ENCODE results near the gene RUNX1. TPM values are rescaled to one million over a fixed set of nuclear protein-coding genes. Genes with fewer than 3 reads are reported as not detected.
A peak's percentile ranks its signal among the peaks of the same experiment; 100 is the strongest.

RUNX1 gene
- total and polyA plus RNA-seq, 7 donors: 8.7 to 230 (median 30.1) TPM

DNA sequence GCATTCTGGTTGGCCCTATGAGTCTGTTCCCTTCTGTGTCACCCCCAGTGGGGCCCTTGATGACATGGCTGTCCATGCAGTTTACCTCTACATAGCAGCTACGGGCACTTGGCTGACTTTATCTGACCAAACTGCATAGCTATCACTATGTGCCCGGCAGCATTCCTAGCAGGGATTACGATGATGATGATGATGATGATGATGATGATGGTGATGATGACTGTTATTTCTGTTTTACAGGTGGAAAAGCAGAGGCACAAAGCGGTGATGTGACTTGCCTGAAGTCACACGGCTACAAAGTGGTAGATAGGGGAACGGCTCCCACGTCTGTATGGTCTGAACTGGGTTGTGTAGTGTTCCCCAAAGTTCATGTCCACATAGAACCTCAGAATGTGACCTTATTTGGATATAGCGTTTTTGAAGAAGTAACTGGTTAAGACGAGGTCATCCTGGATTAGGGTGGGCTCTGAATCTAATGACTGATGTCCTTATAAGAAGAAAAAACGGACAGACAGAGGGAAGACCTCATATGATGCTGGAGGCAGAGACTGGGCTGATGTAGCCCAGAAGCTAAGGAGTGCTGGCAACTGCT lies 57.6 kb downstream of the RUNX1 start:
- Histone ChIP-seq H3K27ac (no peak overlapping the region), H3K27me3 (ENCODE audit: insufficient read depth in 3 of 3, low read length in 2 of 3) (no peaks in the 10 kb centered on the region), H3K36me3 (ENCODE audit: insufficient read depth in 1 of 2, low read depth in 1 of 2) (peaks cover 0 to 11% of the 10 kb centered on the region in 2 donors), H3K4me1 (peaks cover 1% of the 10 kb centered on the region), H3K9me3 (no peaks in the 10 kb centered on the region), H3K4me3 (no peak overlapping the region)
- 81 to 83% (median 82%) methylated on average over 10 of the region's 10 CpGs for WGBS, 3 donors
- intact Hi-C loops (cut with DNase I): no loop called here
- DNase-seq (no peak), ATAC-seq (no peak)
- TF ChIP-seq, protein P1, sequence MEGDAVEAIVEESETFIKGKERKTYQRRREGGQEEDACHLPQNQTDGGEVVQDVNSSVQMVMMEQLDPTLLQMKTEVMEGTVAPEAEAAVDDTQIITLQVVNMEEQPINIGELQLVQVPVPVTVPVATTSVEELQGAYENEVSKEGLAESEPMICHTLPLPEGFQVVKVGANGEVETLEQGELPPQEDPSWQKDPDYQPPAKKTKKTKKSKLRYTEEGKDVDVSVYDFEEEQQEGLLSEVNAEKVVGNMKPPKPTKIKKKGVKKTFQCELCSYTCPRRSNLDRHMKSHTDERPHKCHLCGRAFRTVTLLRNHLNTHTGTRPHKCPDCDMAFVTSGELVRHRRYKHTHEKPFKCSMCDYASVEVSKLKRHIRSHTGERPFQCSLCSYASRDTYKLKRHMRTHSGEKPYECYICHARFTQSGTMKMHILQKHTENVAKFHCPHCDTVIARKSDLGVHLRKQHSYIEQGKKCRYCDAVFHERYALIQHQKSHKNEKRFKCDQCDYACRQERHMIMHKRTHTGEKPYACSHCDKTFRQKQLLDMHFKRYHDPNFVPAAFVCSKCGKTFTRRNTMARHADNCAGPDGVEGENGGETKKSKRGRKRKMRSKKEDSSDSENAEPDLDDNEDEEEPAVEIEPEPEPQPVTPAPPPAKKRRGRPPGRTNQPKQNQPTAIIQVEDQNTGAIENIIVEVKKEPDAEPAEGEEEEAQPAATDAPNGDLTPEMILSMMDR (IDR thresholded peaks at IDR 0.05): no peak

DNA sequence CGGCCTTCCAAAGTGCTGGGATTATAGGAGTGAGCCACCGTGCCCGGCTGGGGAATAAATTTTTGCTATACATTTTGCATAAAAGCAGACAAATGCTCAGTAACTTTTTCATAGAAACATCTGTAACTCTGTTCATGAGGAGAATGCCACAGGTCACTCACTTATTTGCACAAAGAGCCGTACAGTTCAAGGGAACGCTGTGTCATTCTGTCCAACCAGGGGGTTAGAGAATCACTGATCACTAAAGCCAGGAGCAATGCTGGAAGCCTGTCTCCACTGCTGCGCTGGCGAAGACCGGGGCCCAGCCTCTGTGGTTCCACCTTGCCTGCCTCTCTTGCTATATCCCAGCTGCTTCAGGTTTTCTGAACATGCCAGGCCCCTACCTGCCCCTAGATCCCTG lies 58.3 kb downstream of the RUNX1 start:
- 95 to 97% (median 95%) methylated on average over 8 of the region's 8 CpGs for WGBS, 3 donors
- DNase-seq: no peak

DNA sequence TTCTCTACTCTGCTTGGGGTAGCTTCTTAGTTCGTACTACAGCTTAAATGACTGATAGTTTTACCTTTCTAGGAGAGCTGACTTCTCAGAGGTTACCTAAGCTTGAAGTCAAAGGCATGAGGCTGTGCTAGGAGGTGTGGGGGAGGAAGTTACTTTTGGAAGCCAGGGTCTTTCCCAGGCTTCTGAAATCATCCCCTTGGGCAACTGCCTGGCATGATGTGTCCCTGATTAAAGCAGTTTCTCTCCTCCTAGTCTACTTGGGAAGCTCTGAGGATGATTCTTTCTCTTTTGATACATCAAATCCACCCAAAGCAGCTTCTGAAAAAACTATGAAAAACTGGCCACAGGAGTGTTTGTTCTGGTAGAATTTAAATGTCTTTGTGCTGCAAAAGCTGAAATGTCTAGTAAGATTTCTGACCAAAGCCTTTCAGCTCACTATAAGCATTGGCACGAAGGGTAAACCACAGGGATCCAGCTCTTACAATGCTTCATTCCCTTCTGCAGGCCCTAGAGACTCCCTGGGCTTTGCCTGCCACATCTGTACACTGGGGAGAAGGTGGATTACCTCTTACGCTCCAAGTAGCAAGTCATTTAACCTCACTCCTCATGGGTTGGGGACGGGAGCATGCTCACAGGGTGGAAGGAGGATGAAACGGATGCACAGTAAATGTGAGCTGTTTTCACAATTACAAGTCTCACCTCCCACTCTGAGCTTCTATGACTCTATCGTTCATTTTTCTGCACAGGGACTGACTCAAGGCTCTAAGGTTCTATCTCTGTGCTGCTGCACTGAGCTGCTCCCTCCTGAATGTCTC lies 59.6 kb downstream of the RUNX1 start:
- Histone ChIP-seq H3K9me3 (no peaks in the 10 kb centered on the region), H3K4me1 (peaks cover 2% of the 10 kb centered on the region), H3K4me3 (no peak overlapping the region), H3K27me3 (ENCODE audit: insufficient read depth in 3 of 3, low read length in 2 of 3) (no peaks in the 10 kb centered on the region), H3K36me3 (ENCODE audit: insufficient read depth in 1 of 2, low read depth in 1 of 2) (peaks cover 0 to 25% of the 10 kb centered on the region in 2 donors), H3K27ac (no peak overlapping the region)
- TF ChIP-seq, protein P1 (IDR thresholded peaks at IDR 0.05): no peak
- intact Hi-C loops (cut with DNase I): no loop called here
- ATAC-seq (no peak), DNase-seq (no peak)
- WGBS, 3 donors: 75 to 83% (median 77%) methylated on average over 6 of the region's 6 CpGs

More for the DNA sequence above, 58.3 kb downstream of the RUNX1 start:
- intact Hi-C loops (cut with DNase I): no loop called here
- Histone ChIP-seq H3K4me3 (no peak overlapping the region), H3K36me3 (ENCODE audit: insufficient read depth in 1 of 2, low read depth in 1 of 2) (peaks cover 0 to 16% of the 10 kb centered on the region in 2 donors), H3K27me3 (ENCODE audit: insufficient read depth in 3 of 3, low read length in 2 of 3) (no peaks in the 10 kb centered on the region), H3K4me1 (no peaks in the 10 kb centered on the region), H3K9me3 (no peaks in the 10 kb centered on the region), H3K27ac (no peak overlapping the region)
- no peak for ATAC-seq
- TF ChIP-seq, protein P1 (IDR thresholded peaks at IDR 0.05): no peak

DNA sequence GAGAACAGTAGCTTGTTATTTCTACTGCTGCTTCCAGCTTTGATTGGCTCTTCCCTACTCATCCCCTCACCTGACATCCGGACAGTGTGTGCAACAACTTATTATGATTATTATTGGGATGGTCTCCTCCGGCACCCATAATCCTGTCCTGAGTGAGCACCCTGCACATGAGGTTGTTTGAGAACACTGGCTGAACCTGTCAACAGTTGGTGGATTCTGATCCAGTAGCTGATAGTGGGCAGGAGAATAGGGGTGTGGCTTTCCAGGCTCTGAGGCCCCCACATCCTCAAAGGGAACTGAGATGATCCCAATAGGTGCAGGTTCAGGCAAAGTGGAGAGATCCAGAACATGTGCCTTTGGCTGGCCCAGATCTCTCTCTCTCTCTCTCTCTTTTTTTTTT lies 60.5 kb downstream of the RUNX1 start:
- H3K27ac ChIP-seq: no peak overlapping the region

More for the DNA sequence above, 60.5 kb downstream of the RUNX1 start:
- peaks cover 0 to 33% of the 10 kb centered on the region in 2 donors for H3K36me3 ChIP-seq (ENCODE audit: insufficient read depth in 1 of 2, low read depth in 1 of 2)
- no peaks in the 10 kb centered on the region for H3K9me3 ChIP-seq
- no peak for DNase-seq
- peak in 1 of 4 donors; percentile 4 for ATAC-seq
- no peak overlapping the region for H3K4me3 ChIP-seq
- no peaks in the 10 kb centered on the region for H3K27me3 ChIP-seq (ENCODE audit: insufficient read depth in 3 of 3, low read length in 2 of 3)
- TF ChIP-seq, protein P1 (IDR thresholded peaks at IDR 0.05): no peak
- intact Hi-C loops (cut with DNase I): no loop called here
- H3K4me1 ChIP-seq: peaks cover 3% of the 10 kb centered on the region
- WGBS, 3 donors: 86 to 89% (median 88%) methylated on average over 2 of the region's 2 CpGs

Data from psoas muscle (tissue), 8 donors.